ENCODE measurements around the gene CLCN4. TPM values are rescaled to one million over a fixed set of nuclear protein-coding genes. Genes with fewer than 3 reads are reported as not detected.

CLCN4 gene
- total RNA-seq, result not detected
- 0.14 TPM for polyA plus RNA-seq (2013, experiment 1 of 2)
- 0.46 TPM for polyA plus RNA-seq (2013, experiment 2 of 2)
- total RNA-seq, result 0 to 4.3 (median 0.31) reads per million in 172 experiments

DNA sequence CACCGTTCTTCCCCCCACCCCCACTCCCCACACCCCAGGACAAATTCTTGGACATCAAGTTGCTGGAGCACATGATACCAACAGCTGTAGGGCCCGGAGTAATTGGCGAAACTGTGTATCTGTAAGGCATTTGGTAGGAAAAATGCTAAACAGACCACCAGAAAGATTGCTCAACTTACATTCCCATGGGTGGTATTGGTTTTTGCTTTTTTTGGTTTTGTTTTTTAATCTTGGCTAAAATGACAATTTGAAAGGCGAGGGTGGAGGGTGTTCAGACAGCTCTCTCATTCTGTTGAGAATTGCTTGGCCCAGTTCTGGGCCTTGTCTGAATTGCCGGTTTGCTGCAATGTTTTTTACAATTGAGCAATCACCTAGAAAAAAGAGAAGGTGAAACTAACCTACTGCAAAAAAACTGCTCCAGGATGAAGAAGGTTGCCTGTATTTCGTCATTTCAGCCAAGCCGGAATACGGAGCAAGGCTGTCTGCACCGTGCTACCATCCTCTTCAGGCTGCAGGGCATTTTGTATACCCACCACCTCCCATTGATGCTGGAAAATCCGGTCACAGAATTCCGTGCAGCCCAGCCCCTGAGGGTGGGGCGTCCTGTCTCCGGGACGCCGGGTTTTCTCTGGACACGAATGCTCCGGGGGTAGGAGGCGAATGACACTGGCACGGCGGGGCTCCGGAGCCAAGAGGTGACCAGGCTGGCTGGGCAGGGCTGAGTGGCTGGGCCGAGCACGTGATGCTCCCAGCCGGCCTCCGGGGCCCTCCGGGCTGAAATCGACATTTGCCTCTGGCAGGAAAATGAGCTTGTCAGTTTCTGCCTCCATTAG lies at the start of gene CLCN4:
TSS of gene CLCN4 (plus strand) at position 777 of the 833 bp plus-strand sequence. CDS start 28,058 bp downstream, outside the sequence.
- Histone ChIP-seq H3K9me3 (ENCODE audit: control insufficient read depth in 1 of 2, insufficient read depth in 1 of 2, low read length in 2 of 2) (no peaks in the 10 kb centered on the region), H3K27ac (ENCODE audit: low read depth in 1 of 2, low read length in 2 of 2) (no peak within 1 kb of the TSS), H3K36me3 (ENCODE audit: insufficient read depth, low read length) (no peaks in the 10 kb centered on the region), H3K27me3 (ENCODE audit: control insufficient read depth in 1 of 2, insufficient read depth in 2 of 2, low read length in 2 of 2) (peaks cover 13 to 26% of the 10 kb centered on the region in 2 experiments), H3K4me1 (ENCODE audit: insufficient read depth, low read length) (peaks cover 3% of the 10 kb centered on the region), H3K4me3 (ENCODE audit: low read length) (no peak within 1 kb of the TSS)
- Mint-ChIP-seq H3K36me3 (ENCODE audit: low read depth) (no peaks in the 10 kb centered on the region), H3K27me3 (peaks cover 46% of the 10 kb centered on the region), H3K4me1 (ENCODE audit: low read depth) (peaks cover 3% of the 10 kb centered on the region), H3K9me3 (no peaks in the 10 kb centered on the region), H3K27ac (no peak within 1 kb of the TSS), H3K4me3 (no peak within 1 kb of the TSS)
- ChIA-PET POLR2A (no interaction called here), CTCF (no interaction called here)
- DNase-seq (no peak), ATAC-seq (ENCODE audit: poor library complexity) (no peak)
- no peak for TF ChIP-seq CTCF (IDR thresholded peaks at IDR 0.05)
- intact Hi-C loops (cut with DNase I, micrococcal nuclease), result no loop called here

DNA sequence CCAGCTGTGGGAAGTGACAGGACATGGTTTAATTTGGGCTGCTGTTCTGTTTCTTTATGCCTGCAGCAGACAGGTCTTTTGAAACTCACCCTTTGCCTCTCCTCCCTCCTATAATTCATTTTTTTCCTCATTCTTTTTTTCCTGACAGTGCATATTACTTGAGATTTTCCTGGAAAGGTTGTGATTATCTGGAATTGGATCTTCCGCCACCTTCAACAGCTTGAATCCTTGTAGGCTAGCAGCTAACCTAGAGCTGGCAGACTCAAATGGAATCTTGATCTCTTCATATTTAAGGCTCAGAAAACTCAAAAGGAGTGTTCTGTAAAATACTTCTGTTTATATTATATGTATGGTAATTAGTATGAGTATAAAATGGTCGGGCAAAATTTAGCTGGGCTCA lies 49.3 kb upstream of the CLCN4 start:
- ATAC-seq (ENCODE audit: poor library complexity) (no peak), DNase-seq (no peak)
- no peak overlapping the region for H3K4me3 ChIP-seq (ENCODE audit: low read length)
- peaks cover 57% of the 10 kb centered on the region for H3K4me1 Mint-ChIP-seq (ENCODE audit: low read depth)
- peaks cover 9% of the 10 kb centered on the region for H3K36me3 Mint-ChIP-seq (ENCODE audit: low read depth)
- H3K27ac Mint-ChIP-seq, result peak overlapping the region; percentile 94
- TF ChIP-seq CTCF (IDR thresholded peaks at IDR 0.05), result no peak
- H3K4me1 ChIP-seq (ENCODE audit: insufficient read depth, low read length), result peaks cover 57% of the 10 kb centered on the region
- H3K36me3 ChIP-seq (ENCODE audit: insufficient read depth, low read length), result peaks cover 11% of the 10 kb centered on the region
- H3K27me3 ChIP-seq (ENCODE audit: control insufficient read depth in 1 of 2, insufficient read depth in 2 of 2, low read length in 2 of 2), result no peaks in the 10 kb centered on the region
- ChIA-PET POLR2A (interaction anchor here (1.7 to 2.4 kb wide), 2 partner anchors 9 to 96 kb away, joined by 6 to 12 read pairs; no protein-coding TSS in a partner anchor), CTCF (interaction anchor here (2.5 kb wide), 1 partner anchor 12 kb away, joined by 17 read pairs; no protein-coding TSS in a partner anchor)
- no peaks in the 10 kb centered on the region for H3K9me3 Mint-ChIP-seq
- H3K27me3 Mint-ChIP-seq, result no peaks in the 10 kb centered on the region
- intact Hi-C loops (cut with DNase I, micrococcal nuclease), result no loop called here
- peak overlapping the region; percentile 41 to 53 for H3K27ac ChIP-seq (ENCODE audit: low read depth in 1 of 2, low read length in 2 of 2)
- H3K9me3 ChIP-seq (ENCODE audit: control insufficient read depth in 1 of 2, insufficient read depth in 1 of 2, low read length in 2 of 2), result no peaks in the 10 kb centered on the region
- H3K4me3 Mint-ChIP-seq, result no peak overlapping the region

GRCh38 chrX:10108288-10108687 lies 48.5 kb upstream of the CLCN4 start:
- CTCF ChIA-PET, result interaction anchor here (2.5 kb wide), 1 partner anchor 11 kb away, joined by 17 read pairs; no protein-coding TSS in a partner anchor
- ATAC-seq (ENCODE audit: poor library complexity) (no peak), DNase-seq (peak in 4 of 14 experiments; percentile 3 to 44 (median 25))
- intact Hi-C loops (cut with DNase I, micrococcal nuclease), result no loop called here
- Mint-ChIP-seq H3K36me3 (ENCODE audit: low read depth) (peaks cover 6% of the 10 kb centered on the region), H3K27me3 (no peaks in the 10 kb centered on the region), H3K9me3 (no peaks in the 10 kb centered on the region), H3K27ac (peak overlapping the region; percentile 94), H3K4me3 (peak overlapping the region; percentile 14), H3K4me1 (ENCODE audit: low read depth) (peaks cover 59% of the 10 kb centered on the region)
- Histone ChIP-seq H3K9me3 (ENCODE audit: control insufficient read depth in 1 of 2, insufficient read depth in 1 of 2, low read length in 2 of 2) (no peaks in the 10 kb centered on the region), H3K36me3 (ENCODE audit: insufficient read depth, low read length) (peaks cover 6% of the 10 kb centered on the region), H3K4me1 (ENCODE audit: insufficient read depth, low read length) (peaks cover 61% of the 10 kb centered on the region), H3K27me3 (ENCODE audit: control insufficient read depth in 1 of 2, insufficient read depth in 2 of 2, low read length in 2 of 2) (no peaks in the 10 kb centered on the region), H3K4me3 (ENCODE audit: low read length) (no peak overlapping the region), H3K27ac (ENCODE audit: low read depth in 1 of 2, low read length in 2 of 2) (peak overlapping the region; percentile 41 to 48)
- POLR2A ChIA-PET, result interaction anchor here (2.4 kb wide), 1 partner anchor 9 kb away, joined by 12 read pairs; no protein-coding TSS in a partner anchor
- TF ChIP-seq CTCF (IDR thresholded peaks at IDR 0.05), result no peak

Measured in CD4-positive, alpha-beta T cell (primary cell).